Astrocyte of the hippocampus (primary cell): ENCODE results near the gene WDR27.
"Not testable (repeated sequence)": the region's sequence is repeated elsewhere in the genome, so short reads cannot be mapped to it uniquely, and the experiment has no call there.

ENCODE experiments used
- DNase-seq: peaks from one replicate; pipeline ENCODE4 v3.0.0; 2011; ENCODE audit warnings: low read depth, low spot score

Gene WDR27

GRCh38 chr6:169604076-169604475, 97.8 kb downstream of the WDR27 start:
- DNase-seq: no peak

- not testable (repeated sequence) for DNase-seq
Measured at GRCh38 chr6:169601129-169601528, 100.7 kb downstream of the WDR27 start.

GRCh38 chr6:169592558-169592957, 109.3 kb downstream of the WDR27 start:
- DNase-seq: peak; percentile 87

- DNase-seq: no peak
Measured at GRCh38 chr6:169591616-169592015, 110.2 kb downstream of the WDR27 start.

- no peak for DNase-seq
Measured at GRCh38 chr6:169590376-169590939, 111.4 kb downstream of the WDR27 start.

- DNase-seq: peak; percentile 84
Measured at GRCh38 chr6:169589699-169590257, 112.1 kb downstream of the WDR27 start.

- DNase-seq: peak; percentile 80
Measured at GRCh38 chr6:169589293-169589692, 112.5 kb downstream of the WDR27 start.

GRCh38 chr6:169587975-169588374, 113.9 kb downstream of the WDR27 start:
- DNase-seq: no peak

GRCh38 chr6:169583886-169584541, 117.8 kb downstream of the WDR27 start:
- DNase-seq: no peak

- no peak for DNase-seq
Measured at GRCh38 chr6:169579407-169580111, 122.3 kb downstream of the WDR27 start.

- no peak for DNase-seq
Measured at GRCh38 chr6:169577974-169578373, 123.9 kb downstream of the WDR27 start.

- no peak for DNase-seq
Measured at GRCh38 chr6:169577236-169577635, 124.6 kb downstream of the WDR27 start.

GRCh38 chr6:169575821-169576220, 126.0 kb downstream of the WDR27 start:
- DNase-seq: no peak

- no peak for DNase-seq
Measured at GRCh38 chr6:169575365-169575764, 126.5 kb downstream of the WDR27 start.

GRCh38 chr6:169574420-169574819, 127.4 kb downstream of the WDR27 start:
- no peak for DNase-seq

GRCh38 chr6:169573883-169574282, 127.9 kb downstream of the WDR27 start:
- no peak for DNase-seq

- peak; percentile 59 for DNase-seq
Measured at GRCh38 chr6:169571123-169571962, 130.5 kb downstream of the WDR27 start.

- DNase-seq: no peak
Measured at GRCh38 chr6:169568314-169569087, 133.3 kb downstream of the WDR27 start.

GRCh38 chr6:169567819-169568218, 134.0 kb downstream of the WDR27 start:
- no peak for DNase-seq

- DNase-seq: no peak
Measured at GRCh38 chr6:169566961-169567750, 134.7 kb downstream of the WDR27 start.
